Psoas muscle (tissue), 8 donors: ENCODE results near the gene CASQ2. TPM values are rescaled to one million over a fixed set of nuclear protein-coding genes. Genes with fewer than 3 reads are reported as not detected.
A peak's percentile ranks its signal among the peaks of the same experiment; 100 is the strongest.

Source experiments
- ATAC-seq, 4 donors: fragments of 200-7000 bp; cut with Tn5 transposase; one replicate each; pipeline ENCODE4 v1.9.1; 2020; ENCODE audit warnings: moderate library complexity in 3 of 4, mild to moderate bottlenecking in 2 of 4
- DNase-seq, 2 donors: peaks; one replicate each; pipeline ENCODE4 v3.0.0-alpha.2; 2020
- H3K27ac ChIP-seq: fragments of 200-600 bp; one replicate; pipeline ENCODE4 v1.8.0; 2022
- H3K27me3 ChIP-seq, 3 donors: fragments of 200-600 bp in 1 of 3; one replicate each; pipeline versions ENCODE4 v1.6.1 to v1.8.0; 2013 to 2022; ENCODE audit warnings: low read length in 2 of 3, mild to moderate bottlenecking in 2 of 3, moderate library complexity in 1 of 3; ENCODE audit not compliant: insufficient read depth in 3 of 3
- H3K36me3 ChIP-seq, 2 donors: fragments of 200-600 bp in 1 of 2; one replicate each; pipeline versions ENCODE4 v1.6.1 to v1.8.0; 2013 to 2022; ENCODE audit warnings: low read depth in 1 of 2, mild to moderate bottlenecking in 1 of 2, moderate library complexity in 1 of 2; ENCODE audit not compliant: insufficient read depth in 1 of 2
- H3K4me1 ChIP-seq: fragments of 200-600 bp; one replicate; pipeline ENCODE4 v1.8.0; 2022
- H3K4me3 ChIP-seq: fragments of 200-600 bp; one replicate; pipeline ENCODE4 v1.8.0; 2022; ENCODE audit warnings: mild to moderate bottlenecking
- H3K9me3 ChIP-seq: fragments of 200-600 bp; one replicate; pipeline ENCODE4 v1.8.0; 2022
- WGBS, 3 donors: extraction: QIAGEN DNeasy Blood & Tissue Kit; methylation state at CpG; one replicate each; pipeline versions ENCODE4 v1.1.6 to v1.1.7; 2013; 5-methylcytosine and 5-hydroxymethylcytosine counted together
- intact Hi-C, 2 donors: fragments of 100-400 bp; cut with DNase I; formaldehyde crosslinking; loops; one replicate each; pipeline versions ENCODE4 v1.11.0 to v1.14.2; 2022
- polyA plus RNA-seq, 3 donors: library from polyadenylated mRNA; stranded (reverse); fragments of 200-250 nt; gene quantifications; one replicate each; pipeline ENCODE4 v1.2.3, GENCODE V29; 2013
- total RNA-seq, 4 donors: library from RNA; stranded (reverse); fragmentation: NEBNext Ultra II Directional in 2 of 4; extraction: Animal tissue kit (Norgen Biotek cat#: 25700) in 2 of 4; gene quantifications; one replicate each; pipeline versions ENCODE4 v1.2.1 to v1.2.4, GENCODE V29; 2021 to 2023
- TF ChIP-seq, protein P1 (sequence below): fragments of 200-600 bp; IDR thresholded peaks from one replicate; pipeline ENCODE4 v1.8.0; 2022; ENCODE audit warnings: antibody characterized with exemption
- donor health status: healthy with polysubstance abuse.
- donor health status: DM: no; HTN: no; CAD: no; lungs with moderate emphysema.
- donor health status: Bipolar disorder and iron deficiency.
- donor health status: healthy.
- donor health status: DM: yes; HTN: yes; CAD: no.
- donor health status: DM: no; HTN: no; CAD: no.
- donor health status: DM: no; HTN: no; CAD: no.
- donor health status: DM: yes; HTN: yes; CAD: no.

The CASQ2 gene
- total and polyA plus RNA-seq, 7 donors = 56.4 to 271 (median 84.0) TPM

DNA sequence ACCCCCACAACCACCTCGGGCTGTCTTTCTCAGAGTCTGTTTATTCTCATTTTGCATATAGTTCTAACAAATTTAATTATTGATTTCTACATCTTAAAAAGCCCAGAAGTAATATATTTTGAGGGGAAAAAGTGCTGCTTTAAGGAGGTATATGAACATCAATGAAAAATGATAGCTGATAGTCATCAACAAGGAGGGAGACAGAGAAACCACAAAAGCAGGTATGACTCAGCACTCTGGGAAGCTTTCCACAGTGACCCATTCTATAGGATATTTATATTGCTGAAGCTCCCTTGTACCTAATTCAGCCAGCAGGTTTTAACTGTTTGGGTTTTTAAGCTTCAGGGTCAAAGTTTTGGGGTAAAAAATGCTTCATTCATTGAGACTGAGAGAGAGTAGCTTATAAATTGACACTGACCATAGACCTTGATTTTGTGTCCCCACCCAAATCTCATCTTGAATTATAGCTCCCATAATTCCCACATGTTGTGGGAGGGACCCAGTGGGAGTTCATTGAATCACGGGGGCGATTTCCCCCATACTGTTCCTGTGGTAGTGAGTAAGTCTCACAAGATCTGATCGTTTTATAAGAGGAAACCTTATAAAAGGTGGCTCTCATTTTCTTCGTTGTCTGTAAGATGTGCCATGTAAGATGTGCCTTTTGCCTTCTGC, 99.4 kb downstream of the CASQ2 start:
- no peak overlapping the region for H3K27ac ChIP-seq

DNA sequence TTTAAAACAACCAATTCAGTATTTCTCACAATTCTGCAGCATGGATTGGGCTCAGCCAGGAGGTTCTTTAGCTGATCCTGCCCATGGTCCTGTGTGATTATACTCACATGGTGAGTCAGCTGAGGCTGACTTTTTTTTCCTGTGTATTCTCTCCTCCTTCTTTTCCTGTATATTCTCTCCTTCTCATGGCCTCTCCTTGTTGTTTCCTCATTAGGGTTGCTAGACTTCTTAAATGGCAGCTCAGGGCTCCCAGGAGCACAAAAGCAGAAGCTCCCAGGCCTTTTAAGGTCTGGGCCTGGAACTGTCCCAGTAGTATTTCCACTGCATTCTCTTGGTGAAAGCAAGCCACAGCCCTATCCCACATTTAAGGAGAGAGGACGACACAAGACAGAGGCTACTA, 99.9 kb downstream of the CASQ2 start:
- no peak for ATAC-seq
- Histone ChIP-seq H3K27me3 (no peaks in the 10 kb centered on the region), H3K4me3 (no peak overlapping the region), H3K9me3 (no peaks in the 10 kb centered on the region), H3K36me3 (peaks cover 0 to 5% of the 10 kb centered on the region in 2 donors), H3K27ac (no peak overlapping the region), H3K4me1 (peaks cover 13% of the 10 kb centered on the region)
- no peak for DNase-seq
- intact Hi-C loops = no loop called here
- 76 to 92% (median 90%) methylated on average over 1 of the region's 1 CpG for WGBS, 3 donors
- TF ChIP-seq, protein P1, sequence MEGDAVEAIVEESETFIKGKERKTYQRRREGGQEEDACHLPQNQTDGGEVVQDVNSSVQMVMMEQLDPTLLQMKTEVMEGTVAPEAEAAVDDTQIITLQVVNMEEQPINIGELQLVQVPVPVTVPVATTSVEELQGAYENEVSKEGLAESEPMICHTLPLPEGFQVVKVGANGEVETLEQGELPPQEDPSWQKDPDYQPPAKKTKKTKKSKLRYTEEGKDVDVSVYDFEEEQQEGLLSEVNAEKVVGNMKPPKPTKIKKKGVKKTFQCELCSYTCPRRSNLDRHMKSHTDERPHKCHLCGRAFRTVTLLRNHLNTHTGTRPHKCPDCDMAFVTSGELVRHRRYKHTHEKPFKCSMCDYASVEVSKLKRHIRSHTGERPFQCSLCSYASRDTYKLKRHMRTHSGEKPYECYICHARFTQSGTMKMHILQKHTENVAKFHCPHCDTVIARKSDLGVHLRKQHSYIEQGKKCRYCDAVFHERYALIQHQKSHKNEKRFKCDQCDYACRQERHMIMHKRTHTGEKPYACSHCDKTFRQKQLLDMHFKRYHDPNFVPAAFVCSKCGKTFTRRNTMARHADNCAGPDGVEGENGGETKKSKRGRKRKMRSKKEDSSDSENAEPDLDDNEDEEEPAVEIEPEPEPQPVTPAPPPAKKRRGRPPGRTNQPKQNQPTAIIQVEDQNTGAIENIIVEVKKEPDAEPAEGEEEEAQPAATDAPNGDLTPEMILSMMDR = no peak

More for the DNA sequence above, 99.4 kb downstream of the CASQ2 start:
- 95 to 97% (median 96%) methylated on average over 5 of the region's 5 CpGs for WGBS, 3 donors
- Histone ChIP-seq H3K36me3 (peaks cover 0 to 3% of the 10 kb centered on the region in 2 donors), H3K9me3 (no peaks in the 10 kb centered on the region), H3K4me1 (peaks cover 13% of the 10 kb centered on the region), H3K4me3 (no peak overlapping the region), H3K27me3 (no peaks in the 10 kb centered on the region)
- TF ChIP-seq, protein P1 = no peak
- intact Hi-C loops = no loop called here
- DNase-seq (no peak), ATAC-seq (no peak)

DNA sequence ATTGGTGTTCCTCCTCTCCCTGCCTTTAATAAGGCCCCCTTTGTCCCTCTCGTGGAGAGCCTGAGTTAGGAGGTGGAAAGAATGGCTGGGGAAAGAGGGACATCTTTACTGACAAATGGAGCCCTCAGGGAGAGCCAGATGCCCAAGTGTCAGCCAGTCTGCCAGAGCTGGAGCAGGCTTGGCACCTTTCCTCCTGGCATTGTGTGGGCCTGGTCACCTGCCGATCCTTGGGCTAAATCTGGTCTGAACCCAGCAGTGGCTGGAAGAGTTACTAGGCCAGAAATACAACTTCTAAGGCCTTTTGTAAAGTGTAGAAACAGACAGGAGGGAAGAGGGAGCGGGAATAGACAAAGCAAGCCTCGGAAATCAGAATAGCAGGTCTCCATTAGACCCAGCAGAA, 101.8 kb downstream of the CASQ2 start:
- Histone ChIP-seq H3K36me3 (peaks cover 0 to 5% of the 10 kb centered on the region in 2 donors), H3K4me3 (no peak overlapping the region), H3K27me3 (no peaks in the 10 kb centered on the region), H3K4me1 (peaks cover 13% of the 10 kb centered on the region), H3K27ac (peak overlapping the region; percentile 48), H3K9me3 (no peaks in the 10 kb centered on the region)
- ATAC-seq (peak; percentile 87 to 97 (median 90)), DNase-seq (peak; percentile 45 to 84)
- WGBS, 3 donors = 44 to 60% (median 47%) methylated on average over 4 of the region's 4 CpGs
- TF ChIP-seq, protein P1 = no peak
- intact Hi-C loops = no loop called here

DNA sequence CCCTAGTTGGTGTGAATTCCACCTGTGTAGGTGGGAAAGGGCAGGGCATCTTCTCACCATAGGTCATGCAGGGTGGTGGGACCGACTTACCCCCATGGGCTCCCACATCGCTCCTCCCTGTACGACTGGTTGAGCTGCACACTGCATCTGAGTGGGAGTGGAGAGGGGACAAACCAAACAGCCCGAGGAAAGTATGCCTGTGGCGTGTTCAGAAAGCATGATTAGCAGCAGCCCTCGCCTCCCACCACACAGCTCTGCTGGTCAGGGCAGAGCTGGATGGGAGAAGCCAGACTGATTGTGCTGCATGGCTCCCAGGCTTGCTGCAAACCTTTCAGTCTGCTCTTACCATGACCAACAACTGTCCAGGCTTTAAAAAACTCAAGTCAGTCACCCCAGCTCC, 102.3 kb downstream of the CASQ2 start:
- TF ChIP-seq, protein P1 = no peak
- 92 to 93% (median 92%) methylated on average over 6 of the region's 6 CpGs for WGBS, 3 donors
- no peak for DNase-seq
- H3K36me3 ChIP-seq = peaks cover 0 to 5% of the 10 kb centered on the region in 2 donors
- ATAC-seq = peak in 2 of 4 donors; percentile 12 to 17
- no peaks in the 10 kb centered on the region for H3K27me3 ChIP-seq
- H3K4me3 ChIP-seq = no peak overlapping the region
- intact Hi-C loops = no loop called here
- peaks cover 13% of the 10 kb centered on the region for H3K4me1 ChIP-seq
- no peak overlapping the region for H3K27ac ChIP-seq
- H3K9me3 ChIP-seq = no peaks in the 10 kb centered on the region
